HepG2 (cell line): ENCODE results near the gene L1CAM. TPM values are rescaled to one million over a fixed set of nuclear protein-coding genes. Genes with fewer than 3 reads are reported as not detected.

ENCODE experiments used
- BATF2 ChIP-seq: sonication (generic); formaldehyde crosslinking; IDR thresholded peaks from 2 replicates; pipeline ENCODE4 v1.8.0; 2022; ENCODE audit warnings: mild to moderate bottlenecking, missing genetic modification reagents, moderate library complexity
- E2F1 ChIP-seq: sonication (generic); formaldehyde crosslinking; IDR thresholded peaks from 2 replicates; pipeline ENCODE4 v1.5.0; 2020; ENCODE audit warnings: missing genetic modification reagents
- FOSL2 ChIP-seq: sonication (generic); formaldehyde crosslinking; IDR thresholded peaks from 2 replicates; pipeline ENCODE4 v1.4.0; 2020; ENCODE audit warnings: missing genetic modification reagents
- HMGA1 ChIP-seq: sonication (generic); formaldehyde crosslinking; conservative IDR thresholded peaks from 2 replicates; pipeline ENCODE4 v1.4.0; 2020; ENCODE audit warnings: missing genetic modification reagents
- IKZF5 ChIP-seq: IDR thresholded peaks from 2 replicates; pipeline ENCODE4 v1.6.1; 2018; ENCODE audit warnings: missing genetic modification reagents, mild to moderate bottlenecking, missing compliant biosample characterization
- JARID2 ChIP-seq: sonication (generic); formaldehyde crosslinking; IDR thresholded peaks from 2 replicates; pipeline ENCODE4 v1.8.1; 2023; ENCODE audit warnings: missing genetic modification reagents, inconsistent platforms; ENCODE audit not compliant: insufficient replicate concordance
- MAFG ChIP-seq: sonication (generic); formaldehyde crosslinking; IDR thresholded peaks from 2 replicates; pipeline ENCODE4 v1.5.1; 2020; ENCODE audit warnings: mild to moderate bottlenecking, missing genetic modification reagents
- MBD4 ChIP-seq: IDR thresholded peaks from 2 replicates; pipeline ENCODE4 v1.6.1; 2012; ENCODE audit warnings: low read length, inconsistent platforms, borderline replicate concordance
- SPEN ChIP-seq: sonication (generic); formaldehyde crosslinking; IDR thresholded peaks from 2 replicates; pipeline ENCODE4 v1.5.1; 2020; ENCODE audit warnings: low read depth, mild to moderate bottlenecking, missing genetic modification reagents
- THAP7 ChIP-seq: sonication (generic); formaldehyde crosslinking; IDR thresholded peaks from 2 replicates; pipeline ENCODE4 v1.8.1; 2023; ENCODE audit warnings: mild to moderate bottlenecking, missing genetic modification reagents
- YEATS4 ChIP-seq: sonication (generic); formaldehyde crosslinking; IDR thresholded peaks from 2 replicates; pipeline ENCODE4 v1.4.0; 2020; ENCODE audit warnings: missing genetic modification reagents, borderline replicate concordance
- ZBTB1 ChIP-seq: sonication (generic); formaldehyde crosslinking; IDR thresholded peaks from 2 replicates; pipeline ENCODE4 v1.4.0; 2020; ENCODE audit warnings: missing genetic modification reagents, borderline replicate concordance
- ZFAT ChIP-seq: sonication (generic); formaldehyde crosslinking; conservative IDR thresholded peaks from 2 replicates; pipeline ENCODE4 v1.8.1; 2023; ENCODE audit warnings: missing genetic modification reagents, inconsistent platforms
- ZFP1 ChIP-seq: IDR thresholded peaks from 2 replicates; pipeline ENCODE4 v1.6.1; 2016
- ZFYVE20 ChIP-seq: sonication (generic); formaldehyde crosslinking; IDR thresholded peaks from 2 replicates; pipeline ENCODE4 v1.8.0; 2023; ENCODE audit warnings: low read depth, mild to moderate bottlenecking, moderate library complexity, missing genetic modification reagents, borderline replicate concordance
- ZMYM2 ChIP-seq: sonication (generic); formaldehyde crosslinking; IDR thresholded peaks from 2 replicates; pipeline ENCODE4 v1.8.0; 2022; ENCODE audit warnings: mild to moderate bottlenecking, missing genetic modification reagents
- ZNF180 ChIP-seq: sonication (generic); formaldehyde crosslinking; IDR thresholded peaks from 2 replicates; pipeline ENCODE4 v1.4.0; 2020; ENCODE audit warnings: low read depth, missing genetic modification reagents, borderline replicate concordance
- ZNF253 ChIP-seq: sonication (generic); formaldehyde crosslinking; IDR thresholded peaks from 2 replicates; pipeline ENCODE4 v1.8.0; 2022; ENCODE audit warnings: mild to moderate bottlenecking, missing genetic modification reagents, borderline replicate concordance
- ZNF260 ChIP-seq: sonication (generic); formaldehyde crosslinking; IDR thresholded peaks from 2 replicates; pipeline ENCODE4 v1.4.0; 2020; ENCODE audit warnings: missing genetic modification reagents, low read depth, mild to moderate bottlenecking, borderline replicate concordance
- ZNF367 ChIP-seq: sonication (generic); formaldehyde crosslinking; IDR thresholded peaks from 2 replicates; pipeline ENCODE4 v1.4.0; 2020; ENCODE audit warnings: missing genetic modification reagents, borderline replicate concordance
- ZNF569 ChIP-seq: sonication (generic); formaldehyde crosslinking; IDR thresholded peaks from 2 replicates; pipeline ENCODE4 v1.5.0; 2020; ENCODE audit warnings: mild to moderate bottlenecking, missing genetic modification reagents, moderate library complexity, borderline replicate concordance
- ZNF691 ChIP-seq: sonication (generic); formaldehyde crosslinking; IDR thresholded peaks from 2 replicates; pipeline ENCODE4 v1.4.0; 2020; ENCODE audit warnings: missing genetic modification reagents, low read depth, mild to moderate bottlenecking, borderline replicate concordance
- polyA plus RNA-seq, 8 experiments: library from polyadenylated mRNA; depleted of rRNA in 3 of 8; stranded (reverse) in 7 of 8; unstranded in 1 of 8; fragments of >200 nt; fragmentation: Illumina TruSeq in 4 of 8; extraction: Trizol in 4 of 8; gene quantifications; 2 replicates each; pipeline versions ENCODE4 v1.2.1 to v1.2.3, GENCODE V29; 2011 to 2016; ENCODE audit warnings: low read depth in 4 of 8, missing spikeins in 1 of 8, mixed read lengths in 1 of 8; ENCODE audit not compliant: insufficient read depth in 1 of 8
- total RNA-seq, 5 experiments: library from RNA; depleted of rRNA; stranded (reverse); fragments of >200 nt; fragmentation: Illumina TruSeq; extraction: Trizol; gene quantifications; 2 replicates each; pipeline ENCODE4 v1.2.3, GENCODE V29; 2016; ENCODE audit warnings: low read depth in 1 of 5

Gene L1CAM
- total and polyA plus RNA-seq, 2 of the 13 experiments (the other 11 are each of a cell fraction or from before 2014, with no cell fraction given) = 1.4 to 2.0 TPM

GRCh38 chrX:153926858-153927671 lies 41.1 kb upstream of the L1CAM start (continued):
- no peak for TF ChIP-seq ZFP1 (CRISPR knock-in tag)
- no peak for TF ChIP-seq MAFG (CRISPR knock-in tag)
- no peak for TF ChIP-seq ZNF691 (CRISPR knock-in tag)
- no peak for TF ChIP-seq ZNF569 (CRISPR knock-in tag)
- 0 out of 2 replicates have a peak, but pooled peaks have one; percentile 32 for TF ChIP-seq SPEN (CRISPR knock-in tag)
- no peak for TF ChIP-seq ZNF253
- TF ChIP-seq IKZF5 = peak; percentile 19; the same call in 1 of the 2 replicates
- no peak for TF ChIP-seq ZMYM2 (CRISPR knock-in tag)
- TF ChIP-seq ZNF180 = no peak
- TF ChIP-seq E2F1 (CRISPR knock-in tag) = no peak
- TF ChIP-seq ZBTB1 (CRISPR knock-in tag) = no peak
- TF ChIP-seq JARID2 (CRISPR knock-in tag) = no peak
- no peak for TF ChIP-seq FOSL2 (CRISPR knock-in tag)
- no peak for TF ChIP-seq ZFYVE20 (CRISPR knock-in tag)
- TF ChIP-seq MBD4 = no peak
- TF ChIP-seq THAP7 (CRISPR knock-in tag) = no peak
- TF ChIP-seq ZFAT (CRISPR knock-in tag) = no peak
- TF ChIP-seq BATF2 (CRISPR knock-in tag) = no peak
- TF ChIP-seq HMGA1 (CRISPR knock-in tag) = no peak
- no peak for TF ChIP-seq ZNF260
- no peak; the same call in 1 of the 2 replicates for TF ChIP-seq YEATS4 (CRISPR knock-in tag)
- no peak for TF ChIP-seq ZNF367 (CRISPR knock-in tag)
